Measurements from ENCODE around the gene USP17L26. TPM values are rescaled to one million over a fixed set of nuclear protein-coding genes. Genes with fewer than 3 reads are reported as not detected.
"Not testable (repeated sequence)": the region's sequence is repeated elsewhere in the genome, so short reads cannot be mapped to it uniquely, and the experiment has no call there.

The USP17L26 gene
- polyA plus RNA-seq, 1 experiment = not detected

DNA sequence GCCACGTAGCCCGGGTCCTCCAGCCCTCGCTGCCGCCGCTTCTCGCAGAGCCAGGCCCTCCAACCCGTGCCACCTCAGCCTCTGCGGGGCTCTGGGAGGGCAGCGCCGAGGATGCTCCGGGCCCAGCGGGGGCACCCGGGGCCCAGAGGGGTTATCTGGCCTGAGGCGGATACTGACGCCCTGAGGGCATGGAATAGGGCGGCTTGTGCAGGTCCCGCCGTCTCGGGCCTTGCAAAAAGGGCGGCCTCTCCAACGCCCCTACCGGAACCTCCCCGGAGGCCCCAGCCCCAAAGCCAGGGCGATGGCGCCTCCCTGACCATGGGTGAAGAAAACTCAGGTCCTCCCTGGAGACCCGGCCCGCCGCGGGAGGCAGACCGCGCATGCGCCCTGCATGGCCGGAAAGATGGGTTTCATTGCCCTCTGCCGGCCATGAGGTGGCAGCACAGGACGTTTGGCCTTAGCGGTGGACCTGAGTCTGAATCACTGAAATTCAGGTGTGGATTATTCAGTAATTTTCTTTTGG lies 46.6 kb downstream of the USP17L26 start:
- POLR2A ChIA-PET; H3K27ac ChIP-seq (ENCODE audit: low read depth, low read length); DNase-seq (ENCODE audit: low read depth, low spot score); H3K27me3 ChIP-seq (ENCODE audit: control insufficient read depth, insufficient read depth, low read length); H3K9me3 ChIP-seq (ENCODE audit: control insufficient read depth, insufficient read depth, low read length): not testable (repeated sequence)
- TF ChIP-seq, protein P1, sequence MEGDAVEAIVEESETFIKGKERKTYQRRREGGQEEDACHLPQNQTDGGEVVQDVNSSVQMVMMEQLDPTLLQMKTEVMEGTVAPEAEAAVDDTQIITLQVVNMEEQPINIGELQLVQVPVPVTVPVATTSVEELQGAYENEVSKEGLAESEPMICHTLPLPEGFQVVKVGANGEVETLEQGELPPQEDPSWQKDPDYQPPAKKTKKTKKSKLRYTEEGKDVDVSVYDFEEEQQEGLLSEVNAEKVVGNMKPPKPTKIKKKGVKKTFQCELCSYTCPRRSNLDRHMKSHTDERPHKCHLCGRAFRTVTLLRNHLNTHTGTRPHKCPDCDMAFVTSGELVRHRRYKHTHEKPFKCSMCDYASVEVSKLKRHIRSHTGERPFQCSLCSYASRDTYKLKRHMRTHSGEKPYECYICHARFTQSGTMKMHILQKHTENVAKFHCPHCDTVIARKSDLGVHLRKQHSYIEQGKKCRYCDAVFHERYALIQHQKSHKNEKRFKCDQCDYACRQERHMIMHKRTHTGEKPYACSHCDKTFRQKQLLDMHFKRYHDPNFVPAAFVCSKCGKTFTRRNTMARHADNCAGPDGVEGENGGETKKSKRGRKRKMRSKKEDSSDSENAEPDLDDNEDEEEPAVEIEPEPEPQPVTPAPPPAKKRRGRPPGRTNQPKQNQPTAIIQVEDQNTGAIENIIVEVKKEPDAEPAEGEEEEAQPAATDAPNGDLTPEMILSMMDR (IDR thresholded peaks at IDR 0.05; ENCODE audit: low read depth, low read length) = peak; percentile 32
- CTCF ChIA-PET = interaction anchor here (0.6 kb wide), 1 partner anchor 1780 kb away, joined by 3 read pairs; no protein-coding TSS in a partner anchor
- peak overlapping the region; percentile 48 for H3K4me3 ChIP-seq (ENCODE audit: low read depth, low read length)

DNA sequence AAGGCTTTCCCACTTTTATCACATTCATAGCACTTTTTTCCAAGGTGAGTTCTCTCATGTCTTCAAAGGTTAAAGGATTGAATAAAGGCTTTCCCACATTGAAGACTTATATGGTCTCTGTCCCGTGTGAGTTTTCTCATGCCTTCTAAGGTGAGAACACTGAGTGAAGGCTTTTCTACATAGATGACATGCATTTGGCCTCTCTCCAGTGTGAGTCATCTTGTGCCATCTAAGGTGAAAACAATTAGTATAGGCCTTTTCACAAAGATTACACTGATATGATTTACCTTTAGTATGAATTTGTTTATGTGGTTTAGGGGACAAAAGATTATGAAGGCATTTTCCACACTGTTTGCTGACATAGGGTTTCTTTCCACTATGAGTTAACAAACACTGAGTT lies 49.7 kb downstream of the USP17L26 start:
- TF ChIP-seq, protein P1 (IDR thresholded peaks at IDR 0.05; ENCODE audit: low read depth, low read length) = no peak
- no peaks in the 10 kb centered on the region for H3K27me3 ChIP-seq (ENCODE audit: control insufficient read depth, insufficient read depth, low read length)
- ChIA-PET CTCF (no interaction called here), POLR2A (no interaction called here)
- no peak overlapping the region for H3K27ac ChIP-seq (ENCODE audit: low read depth, low read length)
- no peak overlapping the region for H3K4me3 ChIP-seq (ENCODE audit: low read depth, low read length)
- no peak for DNase-seq (ENCODE audit: low read depth, low spot score)
- H3K9me3 ChIP-seq (ENCODE audit: control insufficient read depth, insufficient read depth, low read length) = peaks cover 7% of the 10 kb centered on the region; the same call in 1 of the 2 replicates

Other genes starting within 250 kb of the USP17L26 start
- gene FAM90A26, start 164.2 kb upstream of the USP17L26 start, polyA plus RNA-seq (2011; rRNA removed) = not detected in 2 replicates
- gene USP17L10, start 124.0 kb upstream of the USP17L26 start, polyA plus RNA-seq (2011; rRNA removed) = not detected in 2 replicates
- not detected in 2 replicates for gene USP17L11, start 119.3 kb upstream of the USP17L26 start, polyA plus RNA-seq (2011; rRNA removed)
- not detected in 2 replicates for gene USP17L12, start 114.5 kb upstream of the USP17L26 start, polyA plus RNA-seq (2011; rRNA removed)
- gene USP17L13, start 109.8 kb upstream of the USP17L26 start, polyA plus RNA-seq (2011; rRNA removed) = not detected in 2 replicates
- gene USP17L15, start 100.3 kb upstream of the USP17L26 start, polyA plus RNA-seq (2011; rRNA removed) = not detected in 2 replicates
- not detected in 2 replicates for gene USP17L17, start 90.8 kb upstream of the USP17L26 start, polyA plus RNA-seq (2011; rRNA removed)
- not detected in 2 replicates for gene USP17L18, start 86.0 kb upstream of the USP17L26 start, polyA plus RNA-seq (2011; rRNA removed)
- not detected in 2 replicates for gene USP17L19, start 81.3 kb upstream of the USP17L26 start, polyA plus RNA-seq (2011; rRNA removed)
- gene USP17L20, start 76.5 kb upstream of the USP17L26 start, polyA plus RNA-seq (2011; rRNA removed) = not detected in 2 replicates
- not detected in 2 replicates for gene USP17L21, start 71.8 kb upstream of the USP17L26 start, polyA plus RNA-seq (2011; rRNA removed)
- not detected in 2 replicates for gene USP17L22, start 67.0 kb upstream of the USP17L26 start, polyA plus RNA-seq (2011; rRNA removed)
- gene USP17L24, start 9.5 kb upstream of the USP17L26 start, polyA plus RNA-seq (2011; rRNA removed) = not detected in 2 replicates
- gene USP17L25, start 4.7 kb upstream of the USP17L26 start, polyA plus RNA-seq (2011; rRNA removed) = not detected in 2 replicates
- gene USP17L5, start 4.7 kb downstream of the USP17L26 start, polyA plus RNA-seq (2011; rRNA removed) = not detected in 2 replicates
- gene USP17L27, start 9.5 kb downstream of the USP17L26 start, polyA plus RNA-seq (2011; rRNA removed) = not detected in 2 replicates
- not detected in 2 replicates for gene USP17L28, start 14.2 kb downstream of the USP17L26 start, polyA plus RNA-seq (2011; rRNA removed)
- gene USP17L29, start 19.0 kb downstream of the USP17L26 start, polyA plus RNA-seq (2011; rRNA removed) = not detected in 2 replicates
- not detected in 2 replicates for gene USP17L30, start 28.5 kb downstream of the USP17L26 start, polyA plus RNA-seq (2011; rRNA removed)
- gene DEFB131A, start 109.8 kb downstream of the USP17L26 start, polyA plus RNA-seq (2011; rRNA removed) = not detected in 2 replicates